Myocyte (in vitro differentiated cells): Measurements from ENCODE around the gene FBXO7. TPM values are rescaled to one million over a fixed set of nuclear protein-coding genes. Genes with fewer than 3 reads are reported as not detected.
"Not testable (repeated sequence)": the region's sequence is repeated elsewhere in the genome, so short reads cannot be mapped to it uniquely, and the experiment has no call there.

Experiments used
- DNase-seq: peaks from one replicate; pipeline ENCODE4 v3.0.0-alpha.2; 2012; ENCODE audit warnings: low read depth
- polyA plus RNA-seq: library from polyadenylated mRNA; unstranded; fragments of >200 nt; gene quantifications from one replicate; pipeline ENCODE4 v1.2.1, GENCODE V29; 2012; ENCODE audit warnings: missing spikeins
- total RNA-seq: library from RNA; depleted of rRNA; stranded (reverse); fragments of >200 nt; gene quantifications from 2 replicates; pipeline ENCODE4 v1.2.3, GENCODE V29; 2014

Gene FBXO7
- 58.1 and 62.0 TPM in 2 replicates for total RNA-seq
- polyA plus RNA-seq = 73.3 TPM

- DNase-seq = peak; percentile 96
These were observed at the start of gene FBXO7 for GRCh38 chr22:32474635-32475467. Gene FBXO7 (plus strand): TSS chr22:32474811. CDS start chr22:32475003, 192 bp downstream.

- DNase-seq = no peak
These were observed 47.7 kb upstream of the FBXO7 start for GRCh38 chr22:32426881-32427280.

GRCh38 chr22:32430352-32430751 is 44.3 kb upstream of the FBXO7 start:
- no peak for DNase-seq

- no peak for DNase-seq
These were observed 30.5 kb upstream of the FBXO7 start for GRCh38 chr22:32444068-32444467.

GRCh38 chr22:32446321-32446720 is 28.3 kb upstream of the FBXO7 start:
- no peak for DNase-seq

- DNase-seq = no peak
These were observed 25.6 kb upstream of the FBXO7 start for GRCh38 chr22:32448980-32449379.

GRCh38 chr22:32457031-32457430 is 17.6 kb upstream of the FBXO7 start:
- DNase-seq = no peak

DNA sequence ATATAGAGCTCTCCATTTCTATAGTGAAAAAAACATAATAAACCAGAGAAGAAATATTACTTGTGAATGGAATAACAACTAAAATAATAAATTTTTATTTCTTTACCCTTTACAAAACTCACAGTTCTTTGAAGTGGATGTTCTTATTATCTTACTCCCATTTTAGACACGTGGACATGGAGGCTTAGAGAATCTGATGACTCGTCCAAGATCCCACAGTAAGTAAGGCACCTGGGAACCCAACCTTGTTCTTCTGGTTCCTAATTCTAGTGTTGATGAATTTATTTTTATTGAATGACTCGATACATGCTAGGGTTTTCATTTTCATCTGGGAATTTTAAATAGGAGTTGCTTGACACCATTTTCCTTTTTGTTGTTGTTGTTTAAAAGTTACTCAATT is 12.2 kb upstream of the FBXO7 start:
- DNase-seq = no peak

- no peak for DNase-seq
These were observed 8.9 kb upstream of the FBXO7 start for GRCh38 chr22:32465661-32466060.

- no peak for DNase-seq
These were observed 8.1 kb upstream of the FBXO7 start for GRCh38 chr22:32466496-32466895.

DNA sequence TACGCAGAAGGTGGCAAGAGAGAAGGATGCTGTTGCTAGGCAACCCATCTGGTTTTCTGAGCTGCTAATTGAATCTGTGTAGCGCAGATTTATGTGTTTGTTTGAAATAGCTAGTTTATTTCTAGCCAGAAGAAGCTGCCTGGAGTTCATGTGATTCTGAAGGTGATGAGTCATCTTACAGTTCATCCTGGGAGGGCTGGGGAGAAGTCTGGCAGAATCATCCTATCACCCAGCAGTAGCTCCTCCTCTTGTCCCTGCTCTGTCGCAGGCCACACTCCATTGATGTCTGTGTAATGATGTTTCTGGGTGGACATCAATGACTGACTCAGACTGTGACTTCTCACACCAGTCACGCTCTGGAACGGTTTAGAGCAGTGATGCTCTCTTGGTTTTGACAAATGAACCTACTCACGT is 4.8 kb upstream of the FBXO7 start:
- peak; percentile 54 for DNase-seq

DNA sequence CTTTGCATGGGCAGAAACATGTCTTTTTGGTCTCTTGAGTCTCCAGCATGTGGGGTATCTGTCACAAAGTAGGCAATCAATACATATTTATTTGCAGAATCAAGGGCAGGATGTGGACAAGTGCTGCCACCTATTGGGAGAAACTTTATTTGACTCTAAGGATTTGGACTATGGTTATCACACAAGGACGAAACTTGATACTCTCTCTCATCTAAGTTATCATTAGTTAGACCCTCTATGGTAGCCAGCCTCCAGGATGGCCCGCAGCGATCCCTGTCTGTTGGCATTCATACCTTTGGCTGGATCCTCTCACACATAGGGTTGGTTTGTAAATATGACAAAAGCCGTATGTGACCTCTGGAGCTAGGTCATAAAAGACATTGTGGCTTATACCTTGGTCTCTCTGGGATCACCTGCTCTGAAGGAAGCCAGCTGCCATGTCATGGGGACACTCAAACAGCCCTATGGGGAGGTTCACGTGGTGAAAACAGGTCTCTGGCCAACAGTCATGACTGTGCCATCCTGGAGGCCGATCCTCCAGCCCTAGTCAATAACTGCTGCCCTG is 1.1 kb upstream of the FBXO7 start:
- peak; percentile 57 for DNase-seq

DNA sequence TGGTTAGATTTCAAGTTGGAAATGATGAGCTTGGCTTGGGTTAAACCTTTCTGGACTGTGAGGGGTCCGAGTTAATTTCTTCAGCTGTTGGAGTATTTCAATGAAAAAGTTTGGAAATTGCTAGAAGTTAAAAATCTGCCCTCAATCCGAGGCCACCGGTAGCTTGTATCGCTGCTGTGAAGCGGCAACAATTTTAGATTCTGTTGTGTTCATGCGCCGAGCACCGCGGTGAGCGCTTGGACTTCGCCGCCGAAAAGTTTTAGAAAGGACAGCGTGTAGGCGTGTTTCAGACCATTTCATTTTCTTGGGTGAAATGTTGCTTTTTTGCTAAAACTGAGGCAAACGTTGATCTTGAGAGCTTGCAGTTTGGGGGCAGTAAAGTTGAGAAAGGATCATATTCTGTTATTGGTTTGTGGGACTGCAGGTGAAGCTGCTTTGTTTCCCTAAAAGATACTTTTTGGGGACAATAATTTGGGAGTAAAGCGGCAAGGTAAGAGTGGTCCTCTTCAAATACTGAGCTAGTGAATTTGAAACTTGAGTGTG is 928 bp downstream of the FBXO7 start:
- DNase-seq = peak; percentile 52

DNA sequence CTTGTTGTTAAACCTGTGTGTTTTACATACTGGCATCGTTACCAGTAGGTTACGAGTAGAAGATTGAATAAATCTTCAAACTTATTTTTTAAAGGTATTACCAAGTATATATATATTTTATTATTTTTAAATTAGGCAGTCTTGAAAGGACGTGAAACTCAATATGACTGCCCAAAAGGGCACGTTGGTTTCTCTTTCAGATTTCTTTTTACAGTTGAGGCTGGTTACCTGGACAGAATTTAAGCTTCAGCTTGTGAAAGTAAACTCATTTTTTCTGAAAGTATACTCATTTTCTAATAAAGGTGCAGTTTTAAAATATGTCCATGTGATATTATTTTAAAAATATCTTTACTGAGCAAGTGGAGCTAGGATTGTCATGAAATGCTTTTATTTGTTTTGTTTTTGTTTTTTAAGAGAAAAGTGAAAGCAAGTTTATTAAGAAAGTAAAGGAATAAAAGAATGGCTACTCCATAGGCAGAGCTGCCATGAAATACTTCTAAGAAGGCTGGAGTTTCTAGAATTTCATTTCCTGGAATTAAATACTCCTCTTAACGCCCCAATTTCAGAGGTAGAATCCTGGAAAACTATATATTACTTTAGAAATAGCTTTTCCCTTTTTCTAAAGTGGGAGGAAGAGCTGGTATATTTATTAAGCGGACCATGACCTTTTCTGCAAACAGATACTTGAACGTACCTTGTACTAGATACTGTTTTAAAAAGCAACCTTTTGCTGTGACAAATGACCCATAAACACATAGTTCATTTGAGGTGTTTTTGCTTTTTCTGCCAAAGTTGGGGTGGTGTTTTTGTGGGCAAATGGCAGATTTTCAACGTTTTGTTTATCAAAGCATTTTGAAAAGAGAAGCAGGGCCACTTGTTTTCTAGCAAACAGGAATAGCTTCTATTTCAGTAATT is 1.9 kb downstream of the FBXO7 start:
- no peak for DNase-seq

DNA sequence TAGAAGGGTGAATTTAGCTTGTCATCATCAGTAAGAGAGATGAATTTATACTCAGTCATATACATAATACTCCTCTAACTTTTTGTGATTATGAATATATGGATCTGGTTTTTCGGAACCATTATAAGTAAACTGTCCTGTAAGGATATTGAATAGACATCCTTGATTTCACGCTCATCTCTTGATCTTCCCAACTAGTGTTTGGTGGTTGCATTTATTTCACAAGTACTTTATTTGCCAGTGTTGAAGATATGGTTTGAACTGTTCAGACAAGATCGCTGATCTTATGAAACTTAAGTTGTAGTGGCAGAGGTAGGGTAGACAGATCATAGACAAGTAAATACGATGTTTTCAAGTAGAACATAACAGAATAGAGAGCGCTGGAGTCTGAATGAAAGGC is 3.0 kb downstream of the FBXO7 start:
- DNase-seq = no peak

DNA sequence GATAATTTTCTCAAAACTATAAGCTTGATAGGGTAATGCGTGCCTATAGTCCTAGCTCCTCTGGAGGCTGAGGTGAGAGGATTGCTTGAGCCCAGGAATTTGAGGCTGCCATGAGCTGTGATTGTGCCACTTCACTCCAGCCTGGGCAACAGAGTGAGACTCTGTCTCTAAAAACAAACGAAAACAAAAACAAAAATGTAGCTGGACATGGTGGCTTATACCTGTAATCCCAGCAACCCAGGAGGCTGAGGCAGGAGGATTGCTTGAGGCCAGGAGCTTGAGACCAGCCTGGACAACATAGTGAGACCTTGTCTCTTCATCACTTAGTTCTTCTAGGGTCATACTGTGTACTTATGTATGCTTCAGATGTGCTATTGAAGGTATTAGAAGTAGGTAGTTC is 3.9 kb downstream of the FBXO7 start:
- DNase-seq = not testable (repeated sequence)

DNA sequence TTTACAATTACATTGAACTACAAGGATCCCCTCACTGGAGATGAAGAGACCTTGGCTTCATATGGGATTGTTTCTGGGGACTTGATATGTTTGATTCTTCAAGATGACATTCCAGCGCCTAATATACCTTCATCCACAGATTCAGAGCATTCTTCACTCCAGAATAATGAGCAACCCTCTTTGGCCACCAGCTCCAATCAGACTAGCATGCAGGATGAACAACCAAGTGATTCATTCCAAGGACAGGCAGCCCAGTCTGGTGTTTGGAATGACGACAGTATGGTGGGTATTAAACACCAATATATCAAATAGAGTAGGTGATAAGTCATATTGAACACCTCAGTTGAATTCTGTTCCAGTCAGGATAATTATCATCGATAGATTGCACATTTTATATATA is 4.4 kb downstream of the FBXO7 start:
- DNase-seq = no peak

DNA sequence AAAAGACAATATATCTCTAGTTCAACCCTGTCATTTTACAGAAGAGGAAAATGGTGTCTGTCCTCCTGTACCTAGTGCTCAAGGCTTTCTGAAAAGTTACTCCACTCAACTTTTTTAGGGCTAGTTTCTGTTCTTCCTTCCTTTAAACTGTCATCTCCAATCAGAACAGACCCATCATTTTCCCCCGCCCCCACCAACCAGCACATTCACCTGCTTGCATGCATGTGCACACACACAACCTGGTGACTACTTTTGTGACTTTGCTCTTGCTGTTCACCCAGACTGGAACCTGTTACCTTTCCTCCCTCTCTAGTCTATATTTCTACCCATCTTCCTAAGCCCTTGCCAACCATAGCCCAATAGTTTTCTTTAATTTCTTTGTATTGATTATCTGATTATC is 5.6 kb downstream of the FBXO7 start:
- DNase-seq = no peak

DNA sequence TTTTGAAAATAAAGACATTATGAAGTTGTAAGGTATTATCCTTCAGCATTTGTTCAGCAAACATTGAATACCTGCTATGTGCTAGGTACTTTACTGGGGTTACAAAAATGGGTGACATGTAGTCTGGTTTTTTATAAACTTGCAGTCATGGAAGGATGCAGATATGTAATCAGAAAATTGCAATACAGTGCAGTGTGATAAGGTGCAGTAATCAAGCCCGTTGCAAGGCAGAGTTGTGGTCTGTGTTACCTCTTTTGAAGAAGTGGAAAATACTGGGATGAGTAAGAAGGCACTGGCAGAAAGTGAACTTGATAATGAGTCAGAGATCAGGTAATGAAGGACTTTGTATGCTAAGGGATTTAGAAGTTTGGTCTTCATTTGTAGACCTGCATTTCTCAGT is 8.1 kb downstream of the FBXO7 start:
- DNase-seq = no peak

GRCh38 chr22:32486656-32487390 is 12.2 kb downstream of the FBXO7 start:
- DNase-seq = no peak

- no peak for DNase-seq
These were observed 12.8 kb downstream of the FBXO7 start for GRCh38 chr22:32487461-32487860.
